Measurements from ENCODE around the gene KCNQ1.

Gene KCNQ1

GRCh38 chr11:2681408-2682145 is 236.8 kb downstream of the KCNQ1 start:
- DNase-seq (ENCODE audit: low read depth in 2 of 2): no peak

DNA sequence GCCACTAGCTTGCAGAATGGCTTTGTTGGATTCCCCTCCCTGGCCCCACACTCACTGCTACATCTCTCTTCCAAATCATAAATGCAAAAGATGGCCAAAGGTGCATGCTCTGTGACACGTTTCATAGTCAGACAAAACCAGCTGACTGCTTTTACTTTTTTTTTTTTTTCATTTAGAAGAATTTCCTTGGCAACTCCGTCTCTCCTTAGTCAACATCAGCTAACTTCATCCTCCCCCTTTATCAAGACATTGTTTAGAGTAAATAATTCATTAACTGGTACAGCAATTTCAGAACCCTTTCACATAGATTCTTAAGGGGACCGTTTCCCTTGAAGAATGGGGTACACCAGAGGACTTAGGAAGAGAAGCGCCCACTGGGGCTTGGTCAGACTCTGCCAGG is 239.0 kb downstream of the KCNQ1 start:
- DNase-seq (ENCODE audit: low read depth in 2 of 2): no peak

DNA sequence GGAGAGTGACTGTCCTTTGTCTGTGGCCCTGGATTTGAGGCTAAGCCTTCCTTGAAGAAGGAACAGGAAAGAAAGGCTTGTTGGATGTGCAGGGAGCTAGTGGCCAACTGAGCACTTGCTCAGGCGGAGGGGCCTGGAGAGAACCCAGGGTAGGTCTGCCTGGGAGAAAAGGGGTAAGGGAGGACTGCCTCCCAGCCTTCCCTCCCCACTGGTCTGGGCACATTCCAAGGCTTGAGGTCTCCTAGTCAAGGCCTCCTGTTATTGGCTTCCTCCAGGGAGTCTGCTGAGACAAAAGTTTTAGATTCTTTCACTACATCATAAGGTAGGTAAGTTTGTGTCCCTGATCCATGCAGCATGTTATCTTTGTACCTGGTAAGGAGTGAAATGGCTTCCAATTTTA is 239.8 kb downstream of the KCNQ1 start:
- no peak for DNase-seq (ENCODE audit: low read depth in 2 of 2)

DNA sequence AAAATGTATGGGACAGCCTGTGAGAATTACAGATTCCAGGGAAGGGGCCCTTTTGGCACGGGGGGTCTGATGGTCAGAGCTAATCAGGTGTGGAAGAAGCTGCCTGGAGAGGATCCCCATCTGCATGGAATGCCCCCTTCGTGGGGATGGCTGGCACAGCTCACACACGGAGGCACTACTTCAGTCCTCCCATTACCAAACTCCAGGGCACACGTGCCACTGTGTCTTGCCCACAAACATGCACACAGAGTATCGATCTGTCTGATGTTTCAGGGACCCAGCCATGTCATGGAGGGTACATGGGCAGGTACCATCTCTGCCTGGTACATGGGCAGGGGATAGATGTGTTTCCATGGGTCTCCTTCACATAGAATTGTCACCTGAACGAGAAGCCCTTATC is 240.2 kb downstream of the KCNQ1 start:
- no peak for DNase-seq (ENCODE audit: low read depth in 2 of 2)

DNA sequence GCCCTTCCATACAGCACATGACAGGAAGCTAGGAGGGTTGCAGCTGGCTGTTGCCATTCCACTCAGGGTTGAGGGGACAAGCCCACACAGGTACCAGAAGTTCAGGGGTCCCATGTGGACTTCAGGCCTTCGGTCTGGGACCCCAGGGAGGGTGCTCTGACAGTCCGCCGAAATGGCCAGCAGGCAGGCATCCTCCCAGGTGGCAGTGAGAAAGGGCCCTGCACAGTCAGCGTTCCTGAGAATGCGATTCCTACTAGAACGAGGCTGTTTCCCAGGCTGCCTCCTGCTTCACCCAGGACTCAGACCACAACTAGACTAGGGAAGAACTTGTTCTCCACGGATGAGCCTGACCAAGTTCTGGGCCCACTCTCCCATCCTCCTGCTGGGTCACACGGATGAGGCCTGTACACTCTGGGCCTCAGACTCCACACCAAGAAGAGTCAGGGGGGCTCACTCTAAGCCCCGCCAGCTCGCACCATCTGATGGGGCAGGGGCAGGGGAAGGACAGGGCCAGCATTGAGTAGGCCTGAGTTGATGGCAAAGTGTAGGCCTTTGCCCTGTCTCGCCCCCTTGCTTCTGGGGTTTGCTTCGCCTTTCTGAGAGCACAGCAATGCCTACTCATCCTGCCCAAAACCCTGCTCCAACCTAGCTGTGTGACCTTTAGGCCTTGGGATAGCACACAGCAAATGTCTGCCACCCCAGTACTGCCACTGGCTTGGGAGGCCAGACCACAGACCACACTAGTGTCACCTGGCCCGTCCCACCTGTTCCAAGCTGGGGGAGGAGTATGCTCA is 241.0 kb downstream of the KCNQ1 start:
- DNase-seq (ENCODE audit: low read depth in 2 of 2): no peak

- no peak for DNase-seq (ENCODE audit: low read depth in 2 of 2)
Measured at GRCh38 chr11:2686360-2687222, 241.8 kb downstream of the KCNQ1 start.

- no peak for DNase-seq (ENCODE audit: low read depth in 2 of 2)
Measured at GRCh38 chr11:2687223-2687530, 242.4 kb downstream of the KCNQ1 start.

GRCh38 chr11:2687782-2688191 is 243.0 kb downstream of the KCNQ1 start:
- DNase-seq (ENCODE audit: low read depth in 2 of 2): no peak

- no peak for DNase-seq (ENCODE audit: low read depth in 2 of 2)
Measured at GRCh38 chr11:2688381-2689231, 243.8 kb downstream of the KCNQ1 start.

DNA sequence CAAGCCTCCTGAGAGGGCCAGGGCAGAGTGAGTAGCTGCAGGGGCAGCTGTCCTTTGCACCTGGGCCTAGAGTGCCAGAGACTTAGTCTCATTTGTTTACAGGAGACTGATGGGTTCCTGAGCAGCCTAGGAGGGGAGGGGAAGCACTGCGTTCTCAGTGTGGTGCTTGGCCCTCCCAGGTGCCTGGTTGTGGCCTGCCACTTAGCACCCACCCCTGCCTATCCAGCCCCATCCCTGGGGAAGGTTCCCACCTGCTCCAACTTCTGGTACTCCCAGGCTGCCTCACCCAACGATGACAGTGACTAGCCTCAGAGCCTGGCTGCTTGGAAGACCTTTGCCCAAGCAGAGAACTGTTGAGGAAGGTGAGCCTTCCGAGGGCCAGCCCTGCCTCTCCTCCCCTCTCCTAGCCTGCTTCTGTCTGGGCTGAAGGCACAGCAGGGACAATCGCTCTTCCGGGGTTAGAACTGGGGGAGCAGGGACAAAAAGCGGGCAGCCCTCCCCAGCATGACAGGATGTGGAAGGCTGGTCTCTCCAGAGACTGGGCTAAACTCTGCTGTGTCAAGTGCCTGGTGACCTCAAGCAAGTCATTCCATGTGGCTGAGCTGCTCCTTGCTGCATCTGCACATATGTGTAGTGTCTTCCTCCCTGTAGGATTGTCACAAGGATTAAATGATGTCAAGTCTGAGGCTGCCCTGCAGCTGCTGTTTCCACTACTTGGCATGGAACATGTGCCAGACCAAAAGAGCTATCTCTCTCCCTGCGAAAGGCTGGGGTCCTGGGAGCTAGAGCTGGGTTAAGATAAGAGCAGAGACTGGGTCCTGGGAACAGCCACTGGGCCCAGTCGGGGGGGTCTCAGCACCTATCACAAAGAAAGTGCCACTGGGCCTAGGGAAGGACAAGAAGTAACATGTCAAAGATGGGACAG is 245.1 kb downstream of the KCNQ1 start:
- no peak for DNase-seq (ENCODE audit: low read depth in 2 of 2)

DNA sequence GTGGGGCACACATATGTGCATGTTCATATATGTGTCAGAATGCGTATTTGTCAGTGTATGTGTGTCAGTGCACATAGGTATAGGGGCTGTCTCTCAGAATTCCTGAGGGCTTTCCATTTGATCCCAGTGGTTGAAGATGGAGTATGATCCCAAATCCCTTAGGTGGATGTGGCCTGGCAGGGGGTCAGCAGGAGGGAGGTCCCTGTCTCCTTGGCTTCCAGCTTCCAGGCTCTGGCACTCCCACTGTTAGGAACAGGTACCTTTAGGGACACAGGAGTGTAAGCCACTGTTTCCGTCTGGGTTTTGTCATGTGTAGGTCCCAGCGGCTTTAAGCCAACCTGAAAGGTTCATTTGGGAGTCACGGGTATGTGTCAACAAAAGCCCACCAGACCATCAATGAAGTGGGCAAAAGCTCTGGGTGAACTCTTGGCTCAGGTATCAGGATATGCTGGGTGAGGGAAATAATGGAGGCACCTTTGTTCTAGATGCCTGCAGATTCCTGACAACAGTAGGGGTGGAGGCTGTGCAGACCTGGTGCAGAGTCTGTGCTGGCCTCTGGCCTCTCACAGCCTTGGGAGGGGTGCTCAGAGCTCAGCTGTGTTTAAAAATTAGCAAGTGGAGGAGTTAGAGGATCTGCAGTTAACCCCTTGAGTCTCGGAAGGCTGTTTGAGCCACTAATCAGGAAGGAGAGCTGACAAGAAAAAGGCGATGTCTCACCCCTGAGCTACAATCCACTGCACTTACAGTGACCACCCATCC is 246.0 kb downstream of the KCNQ1 start:
- DNase-seq (ENCODE audit: low read depth in 2 of 2): no peak

DNA sequence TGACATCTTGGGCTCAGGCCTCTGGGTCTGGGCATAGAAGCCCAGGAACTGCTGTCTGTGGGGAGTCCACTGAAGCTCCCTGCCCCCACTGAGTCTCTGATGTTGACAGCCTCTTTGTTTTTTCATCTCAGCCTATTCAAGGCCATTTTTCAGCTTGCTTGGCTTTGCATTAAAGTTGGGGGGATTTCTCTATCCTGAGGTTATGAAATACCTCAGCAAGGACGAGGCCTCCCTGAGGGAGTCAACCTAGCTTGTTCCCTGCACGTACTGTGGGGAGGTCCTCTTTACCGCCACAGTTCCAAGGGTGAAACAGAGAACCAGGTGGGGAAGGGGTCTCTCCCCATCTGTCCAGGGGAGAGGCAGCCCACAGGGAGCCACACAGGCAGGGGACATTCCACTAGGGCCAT is 246.6 kb downstream of the KCNQ1 start:
- DNase-seq (ENCODE audit: low read depth in 2 of 2): no peak

DNA sequence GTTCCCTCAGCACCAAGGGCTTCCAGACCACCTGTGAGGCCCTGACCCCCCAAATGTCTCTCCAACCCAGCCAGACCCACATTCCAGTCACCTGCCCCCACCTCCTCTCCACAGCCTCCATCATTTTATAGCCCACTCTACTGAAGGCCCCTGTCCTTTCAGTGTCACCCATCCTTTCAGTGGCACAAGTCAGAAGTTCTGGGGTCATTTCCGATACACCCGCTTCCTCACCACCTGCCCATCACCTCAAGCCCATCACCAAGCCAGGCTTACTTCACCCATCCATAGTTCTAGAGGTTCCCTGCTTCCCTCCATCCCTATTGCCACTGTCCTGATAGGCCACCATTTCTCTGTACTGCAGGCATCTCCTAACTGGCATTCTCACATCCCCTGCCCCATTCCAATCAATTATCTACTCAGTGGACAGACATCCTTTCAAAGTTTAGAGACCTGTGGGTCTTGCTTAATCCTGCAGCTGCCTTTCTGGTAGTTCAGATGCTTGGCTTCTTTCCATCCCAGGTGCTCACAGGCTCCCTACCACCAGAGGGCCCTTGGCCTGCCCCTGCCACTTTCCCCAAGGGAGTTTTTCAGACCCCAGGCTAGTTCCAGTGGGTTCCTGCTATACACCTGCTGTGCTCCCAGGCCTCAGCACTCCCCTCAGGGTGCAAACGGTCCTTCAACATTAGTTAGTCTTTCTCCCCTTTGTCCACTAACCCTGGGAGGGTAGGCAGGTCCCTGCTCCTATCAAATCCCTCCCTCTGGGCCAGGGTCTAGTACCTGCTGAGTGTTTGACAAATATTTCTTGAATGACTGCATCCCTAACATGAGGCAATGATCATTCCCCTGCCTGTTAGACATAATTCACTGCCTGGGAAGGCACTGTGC is 247.4 kb downstream of the KCNQ1 start:
- DNase-seq (ENCODE audit: low read depth in 2 of 2): no peak

- DNase-seq (ENCODE audit: low read depth in 2 of 2): no peak
Measured at GRCh38 chr11:2693271-2694261, 248.8 kb downstream of the KCNQ1 start.

- no peak for DNase-seq (ENCODE audit: low read depth in 2 of 2)
Measured at GRCh38 chr11:2694495-2694894, 249.7 kb downstream of the KCNQ1 start.

- no peak for DNase-seq (ENCODE audit: low read depth in 2 of 2)
Measured at GRCh38 chr11:2694995-2695939, 250.5 kb downstream of the KCNQ1 start.

Data from activated CD4-positive, alpha-beta T cell treated with anti-CD3 and anti-CD28 coated beads for 24 hours (primary cell).